AG09319 (cell line): ENCODE measurements around the gene OR2AG2.

Source experiments
- DNase-seq: peaks from one replicate; pipeline ENCODE4 v3.0.0-alpha.2; 2010; ENCODE audit warnings: low read depth; ENCODE audit errors: extremely low read depth
- CTCF ChIP-seq: IDR thresholded peaks from 2 replicates; pipeline ENCODE4 v1.5.1; 2011; ENCODE audit warnings: low read depth, mild to moderate bottlenecking, inconsistent platforms, low read length, moderate library complexity

Gene OR2AG2

GRCh38 chr11:6727971-6728760 lies 43.6 kb downstream of the OR2AG2 start:
- TF ChIP-seq CTCF = no peak
- DNase-seq = no peak

GRCh38 chr11:6725386-6725896 lies 46.3 kb downstream of the OR2AG2 start:
- no peak for DNase-seq
- no peak for TF ChIP-seq CTCF

DNA sequence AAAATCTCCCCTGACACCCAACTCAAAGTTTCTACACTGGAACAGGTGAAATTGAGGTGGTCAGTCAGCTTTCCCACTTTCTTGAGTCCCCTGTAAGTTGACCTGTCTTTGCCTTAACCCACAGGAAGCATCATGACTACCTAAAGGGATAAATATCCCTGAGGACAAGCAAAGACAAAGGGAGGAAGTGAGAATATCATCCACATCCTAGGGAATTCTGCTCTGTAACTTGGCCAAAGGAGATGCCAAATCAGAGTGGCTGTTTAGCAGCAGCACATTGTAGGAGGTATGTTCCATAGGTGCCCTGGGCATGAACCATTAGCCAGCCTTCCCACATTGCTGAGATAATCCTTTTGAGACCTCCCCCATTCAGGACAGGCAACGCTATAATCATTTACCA lies 47.8 kb downstream of the OR2AG2 start:
- DNase-seq = no peak
- no peak for TF ChIP-seq CTCF

- DNase-seq = no peak
- no peak for TF ChIP-seq CTCF
These were observed 50.4 kb downstream of the OR2AG2 start for GRCh38 chr11:6721343-6721742.

DNA sequence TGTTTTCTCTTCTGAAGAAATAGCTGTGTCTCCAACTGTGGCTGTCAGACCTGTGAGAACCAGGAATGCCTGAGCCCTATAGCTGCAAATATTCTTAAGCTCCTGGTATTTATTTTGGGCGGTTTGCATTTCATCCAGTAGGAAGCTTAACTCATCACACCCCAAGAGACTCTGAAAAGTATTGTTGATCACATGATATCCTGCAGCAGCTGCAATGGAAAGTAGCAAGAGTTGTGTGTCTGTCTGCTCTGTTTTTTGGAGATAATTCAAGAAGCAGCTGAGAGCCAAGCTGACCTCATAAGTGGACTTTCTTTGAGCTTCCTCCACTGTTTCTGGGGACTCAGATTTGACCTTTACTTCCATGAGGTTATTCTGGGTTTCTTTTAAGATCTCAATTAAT lies 52.2 kb downstream of the OR2AG2 start:
- DNase-seq = no peak
- TF ChIP-seq CTCF = no peak

DNA sequence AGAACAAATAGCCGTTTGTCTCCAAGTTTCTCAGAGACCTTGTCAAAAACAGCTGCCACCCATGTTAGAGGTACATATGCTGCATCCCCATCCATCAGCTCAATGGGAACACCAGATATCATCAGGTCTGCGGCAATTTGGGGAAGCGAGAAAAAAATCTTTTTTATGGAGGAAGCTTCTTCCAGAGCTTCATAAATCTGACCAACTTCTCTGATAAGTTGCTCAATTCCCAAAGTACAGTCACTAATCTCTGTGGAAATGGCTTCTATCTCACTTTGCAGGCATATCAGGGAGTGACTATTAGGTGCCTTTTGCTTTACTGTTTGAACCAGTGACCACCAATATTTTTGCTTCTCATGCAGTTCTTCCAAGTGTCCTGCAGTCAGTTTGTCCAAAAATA lies 54.4 kb downstream of the OR2AG2 start:
- TF ChIP-seq CTCF = no peak

More for the DNA sequence above, 54.4 kb downstream of the OR2AG2 start:
- no peak for DNase-seq
